Measurements from ENCODE around the gene MMD2.

MMD2 gene

GRCh38 chr7:4957847-4958476 lies 1.0 kb downstream of the MMD2 start:
- DNase-seq = no peak

GRCh38 chr7:4951903-4952636 lies 6.9 kb downstream of the MMD2 start:
- no peak for DNase-seq

DNA sequence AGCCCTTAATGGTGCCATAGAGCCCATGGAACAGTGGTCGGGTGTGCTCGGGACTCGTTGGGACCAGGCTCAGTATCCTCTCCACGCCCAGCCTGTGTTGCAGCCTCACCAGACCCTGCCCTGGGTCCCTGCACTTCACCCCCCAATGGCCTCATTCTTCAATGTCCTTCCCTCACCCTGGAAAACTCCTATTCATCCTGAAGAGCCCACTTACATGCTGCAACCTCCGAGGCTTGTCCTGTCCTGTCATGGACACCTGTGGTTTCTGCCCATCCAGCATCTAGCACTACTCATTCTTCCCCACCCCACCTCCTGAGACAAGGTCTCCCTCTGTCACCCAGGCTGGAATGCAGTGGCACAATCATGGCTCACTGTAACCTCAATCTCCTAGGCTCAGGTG lies 7.7 kb downstream of the MMD2 start:
- DNase-seq = no peak

DNA sequence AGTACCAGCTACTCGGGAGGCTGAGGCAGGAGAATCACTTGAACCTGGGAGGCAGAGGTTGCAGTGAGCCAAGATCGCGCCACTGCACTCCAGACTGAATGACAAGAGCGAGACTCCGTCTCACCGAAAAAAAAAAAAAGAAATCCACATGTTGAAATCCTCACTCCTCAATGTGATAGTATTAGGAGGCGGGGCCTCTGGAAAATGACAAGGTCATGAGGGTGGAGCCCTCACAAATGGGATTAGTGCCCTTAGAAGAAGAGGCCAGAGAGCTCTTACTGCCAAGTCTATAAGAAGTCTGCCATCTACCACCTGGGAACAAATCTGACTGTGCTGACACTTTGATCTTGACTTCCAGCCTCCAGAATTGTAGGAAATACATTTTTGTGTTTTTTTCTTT lies 10.6 kb downstream of the MMD2 start:
- no peak for DNase-seq

- no peak for DNase-seq
These were observed 13.0 kb downstream of the MMD2 start for GRCh38 chr7:4945949-4946348.

- DNase-seq = no peak
These were observed 14.0 kb downstream of the MMD2 start for GRCh38 chr7:4944939-4945338.

GRCh38 chr7:4943297-4943696 lies 15.7 kb downstream of the MMD2 start:
- no peak for DNase-seq

DNA sequence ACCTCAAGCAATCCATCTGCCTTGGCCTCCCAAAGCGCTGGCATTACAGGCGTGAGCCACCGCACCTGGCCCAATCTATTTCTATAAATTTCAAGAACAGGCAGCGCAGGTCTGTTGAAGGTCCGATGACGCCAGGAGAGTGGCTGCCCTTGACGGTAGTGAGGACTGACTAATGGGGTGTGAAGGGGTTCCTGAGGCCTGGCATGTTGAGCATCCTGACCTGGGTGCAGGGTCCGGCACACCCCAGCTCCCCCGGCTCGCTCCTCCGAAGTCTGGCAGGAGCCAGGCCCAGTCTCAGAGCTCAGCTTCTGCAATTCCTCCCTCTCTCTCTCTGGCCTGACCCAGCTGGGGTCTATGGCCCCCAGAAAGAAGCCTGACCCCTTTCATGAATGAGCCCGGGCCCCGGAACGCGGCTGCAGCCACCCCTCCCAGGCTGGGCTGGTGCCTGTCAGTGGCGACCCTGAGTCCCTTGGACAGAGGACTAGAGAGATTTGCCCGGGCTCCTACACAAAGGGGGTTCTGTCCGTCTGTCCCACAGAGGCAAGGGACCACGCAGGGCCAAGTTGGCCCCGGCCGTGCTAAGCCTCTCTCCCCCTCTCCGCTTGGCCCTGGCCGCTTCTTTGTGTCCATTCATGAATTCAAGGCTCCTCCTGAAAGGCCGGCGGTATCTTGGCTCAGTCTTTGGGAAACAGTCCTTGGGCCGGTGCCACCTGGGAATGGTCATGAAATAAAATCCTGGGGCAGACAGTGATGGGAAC lies 18.8 kb downstream of the MMD2 start:
- DNase-seq = no peak

DNA sequence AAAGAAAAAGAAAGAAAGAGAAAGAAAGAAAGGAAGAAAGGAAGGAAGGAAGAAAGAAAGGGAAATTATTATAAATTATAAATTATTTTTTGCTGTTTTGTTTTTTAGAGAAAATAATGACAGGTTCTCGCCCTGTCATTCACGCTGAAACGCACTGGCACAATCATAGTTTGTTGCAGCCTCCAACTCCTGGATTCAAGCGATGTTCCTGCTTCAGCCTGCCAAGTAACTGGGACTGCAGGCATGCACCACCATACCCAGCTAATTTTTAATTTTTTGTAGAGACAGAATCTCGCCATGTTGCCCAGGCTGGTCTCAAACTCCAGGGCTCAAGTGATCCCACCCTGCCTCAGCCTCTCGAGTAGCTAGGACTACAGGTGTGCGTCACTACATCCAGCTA lies 21.6 kb downstream of the MMD2 start:
- no peak for DNase-seq

- no peak for DNase-seq
These were observed 24.5 kb downstream of the MMD2 start for GRCh38 chr7:4934419-4935025.

GRCh38 chr7:4931943-4932342 lies 27.0 kb downstream of the MMD2 start:
- no peak for DNase-seq

- no peak for DNase-seq
These were observed 30.0 kb downstream of the MMD2 start for GRCh38 chr7:4929005-4929404.

DNA sequence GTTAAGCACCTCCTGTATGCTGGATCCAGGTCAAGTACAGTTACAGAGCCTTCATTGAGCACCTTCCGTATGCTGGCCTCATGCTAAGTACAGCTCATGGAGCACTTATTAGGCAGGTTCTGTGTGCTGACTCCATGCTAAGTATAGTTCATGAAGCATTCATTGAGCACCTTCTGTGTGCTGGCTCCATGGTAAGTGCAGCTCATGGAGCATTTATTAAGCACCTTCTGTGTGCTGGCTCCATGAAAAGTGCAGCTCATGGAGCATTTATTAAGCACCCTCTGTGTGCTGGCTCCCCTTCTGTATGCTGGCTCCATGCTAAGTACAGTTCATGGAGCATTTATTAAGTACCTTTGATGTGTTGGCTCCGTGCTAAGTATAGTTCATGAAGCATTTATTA lies 30.5 kb downstream of the MMD2 start:
- DNase-seq = no peak

DNA sequence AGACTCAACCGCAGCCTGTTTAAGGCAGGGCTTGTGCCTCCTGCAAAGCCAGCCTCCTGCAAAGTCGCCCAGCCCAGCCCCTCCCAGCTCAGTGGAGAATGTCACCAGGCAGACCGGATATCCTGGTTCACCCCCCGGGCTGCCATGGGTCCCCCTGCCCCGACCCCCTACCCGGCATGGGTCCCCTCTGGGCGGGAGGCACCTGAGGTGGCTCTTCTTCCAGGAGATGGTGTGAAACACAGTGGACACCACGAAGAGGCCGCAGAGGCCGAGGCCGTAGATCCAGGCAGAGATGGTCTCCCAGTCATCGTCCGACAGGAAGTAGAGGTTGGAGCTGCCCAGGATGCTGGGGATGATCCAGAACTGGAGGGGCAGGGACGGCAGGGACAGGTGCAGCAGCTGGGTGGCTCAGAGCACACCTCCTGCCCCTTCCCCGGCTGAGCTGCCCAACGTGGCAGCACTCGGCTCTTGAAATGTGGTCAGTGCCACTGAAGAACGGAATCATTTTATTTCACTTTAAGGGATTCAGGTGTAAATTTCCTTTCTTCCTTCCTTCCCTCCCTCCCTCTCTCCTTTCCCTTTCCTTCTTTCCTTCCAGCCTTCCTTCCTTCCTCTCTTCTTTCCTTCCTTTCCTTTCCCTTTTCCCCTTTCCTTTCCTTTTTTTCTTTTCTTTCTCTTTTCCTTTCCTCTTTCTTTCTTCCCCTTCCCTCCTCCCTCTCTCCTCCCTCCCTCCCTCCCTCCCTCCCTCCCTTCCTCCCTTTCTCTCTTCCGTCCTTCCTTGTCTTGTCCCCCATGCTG lies 38.8 kb downstream of the MMD2 start:
- DNase-seq = no peak

- DNase-seq = no peak
These were observed 42.9 kb downstream of the MMD2 start for GRCh38 chr7:4916113-4916512.

DNA sequence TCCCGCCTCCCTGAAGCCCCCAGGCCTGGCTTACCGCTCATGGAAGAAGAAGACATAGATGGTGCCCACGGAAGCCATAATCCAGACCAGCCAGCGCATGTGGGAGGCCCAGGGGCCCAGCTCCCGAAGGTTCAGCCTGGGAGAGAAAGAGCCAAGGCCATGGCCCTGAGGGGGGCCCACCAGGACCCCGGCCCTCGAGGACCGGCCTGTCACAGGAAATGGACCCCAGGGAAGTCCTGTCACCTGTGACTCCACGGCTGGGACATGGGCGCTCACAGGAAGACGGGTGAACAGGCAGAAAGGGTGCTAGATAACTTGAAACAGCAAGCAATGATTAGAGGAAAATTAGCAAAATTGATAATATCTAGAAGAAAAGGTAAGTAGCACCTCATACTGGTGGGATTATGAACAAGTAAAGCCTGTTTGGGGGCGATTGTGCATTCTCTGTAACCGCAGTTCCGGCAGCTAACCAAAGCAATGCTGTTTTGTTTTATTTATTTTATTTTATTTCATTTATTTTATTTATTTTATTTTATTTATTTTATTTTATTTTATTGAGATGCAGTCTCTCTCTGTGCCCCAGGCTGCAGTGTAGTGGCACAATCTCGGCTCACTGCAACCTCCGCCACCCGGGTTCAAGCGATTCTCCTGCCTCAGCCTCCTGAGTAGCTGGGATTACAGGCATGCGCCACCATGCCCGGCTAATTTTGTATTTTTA lies 47.7 kb downstream of the MMD2 start:
- DNase-seq = no peak

GRCh38 chr7:4906682-4907081 lies 52.3 kb downstream of the MMD2 start:
- DNase-seq = no peak

- DNase-seq = no peak
These were observed 53.8 kb downstream of the MMD2 start for GRCh38 chr7:4905171-4905570.

GRCh38 chr7:4904346-4904745 lies 54.6 kb downstream of the MMD2 start:
- DNase-seq = no peak

DNA sequence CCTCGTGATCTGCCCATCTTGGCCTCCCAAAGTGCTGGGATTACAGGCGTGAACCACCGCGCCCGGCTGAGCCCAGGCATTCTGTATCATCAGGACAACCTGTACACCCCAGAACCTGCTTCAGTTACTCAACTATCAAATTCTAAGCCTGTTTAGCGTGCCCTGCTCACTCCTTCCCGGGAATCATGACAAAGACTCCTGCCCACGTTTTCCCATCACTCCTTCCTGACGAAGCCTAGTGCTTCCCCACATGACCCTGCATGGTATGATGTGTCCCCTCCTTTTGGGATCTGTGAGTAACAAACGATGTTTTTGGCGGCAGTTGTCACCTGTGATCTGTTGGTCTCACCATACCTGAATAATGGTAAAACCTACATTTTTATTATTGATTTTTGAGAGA lies 63.2 kb downstream of the MMD2 start:
- no peak for DNase-seq

DNA sequence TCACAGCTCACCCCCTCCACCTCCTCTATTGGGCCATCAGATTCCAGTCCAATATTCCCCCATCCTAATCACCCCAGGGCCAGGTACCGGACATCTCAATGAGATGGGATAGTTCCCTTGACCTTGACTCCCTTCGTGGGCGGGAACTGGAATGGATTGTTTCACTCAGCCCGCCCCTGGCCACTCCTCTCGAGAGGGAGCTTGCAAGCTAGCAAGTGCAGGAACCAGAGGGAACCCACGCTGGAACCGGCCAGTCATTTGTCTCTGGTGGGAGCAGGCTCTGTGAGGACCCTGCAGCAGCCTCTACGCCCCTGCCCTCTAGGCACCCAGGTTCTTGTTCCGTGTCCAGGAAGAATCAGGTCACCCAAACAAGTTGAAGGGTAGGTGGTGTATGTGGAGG lies 64.5 kb downstream of the MMD2 start:
- DNase-seq = no peak

DNA sequence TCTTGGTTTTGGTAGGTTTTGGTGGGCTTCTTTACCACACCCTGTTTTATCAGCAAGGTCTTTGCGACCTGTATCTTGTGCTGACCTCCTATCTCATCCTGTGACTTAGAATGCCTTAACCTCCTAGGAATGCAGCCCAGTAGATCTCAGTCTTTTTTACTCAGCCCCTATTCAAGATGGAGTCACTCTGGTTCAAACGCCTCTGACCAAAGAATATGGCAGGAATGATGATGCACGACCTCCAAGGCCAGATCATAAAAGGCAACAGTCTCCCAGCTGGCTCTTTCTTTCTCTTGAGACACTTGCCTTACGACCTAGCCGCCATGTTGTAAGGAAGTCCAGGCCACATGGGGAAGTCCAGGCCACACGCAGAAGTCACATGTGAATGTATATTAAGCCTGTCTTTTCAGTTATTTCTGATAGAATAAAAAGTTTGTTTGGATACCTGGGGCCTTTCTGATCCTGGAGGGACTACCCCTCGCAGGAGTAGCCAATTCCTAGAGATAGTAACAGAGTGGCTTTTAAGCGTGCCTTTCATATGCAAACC lies 65.0 kb downstream of the MMD2 start:
- no peak for DNase-seq
